ENCODE measurements around the gene ZNF521.
A peak's percentile ranks its signal among the peaks of the same experiment; 100 is the strongest.

Gene ZNF521

DNA sequence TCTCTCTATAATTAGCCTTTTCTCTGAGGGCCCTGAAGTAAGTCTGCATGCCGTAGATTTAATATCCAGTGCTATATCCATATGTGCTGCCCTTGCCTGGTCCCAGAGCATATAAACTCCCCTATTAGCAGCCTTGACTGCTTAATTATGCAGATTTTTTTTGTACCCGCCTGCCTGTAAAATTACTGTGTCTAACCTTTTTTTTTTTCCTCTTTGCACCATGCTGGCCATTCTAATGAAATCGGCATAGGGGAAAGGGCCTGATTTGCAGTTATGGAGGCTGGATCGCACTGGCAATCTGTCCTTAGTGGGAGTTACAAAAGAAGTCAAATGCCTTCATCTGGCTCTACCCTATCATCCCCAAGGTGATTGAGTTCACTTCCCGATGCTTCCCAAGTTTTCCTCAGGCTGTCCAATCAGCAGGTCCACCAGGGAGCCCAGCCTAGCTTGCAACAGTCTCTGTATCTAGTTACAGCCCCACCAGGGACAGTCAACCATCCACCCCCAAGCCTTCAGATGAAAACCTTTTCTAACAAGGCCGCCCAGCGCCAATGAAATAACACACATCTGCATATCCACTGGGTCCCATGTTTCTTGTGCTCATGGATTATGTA, 239.0 kb downstream of the ZNF521 start:
- no peak overlapping the region for H3K23ac ChIP-seq (ENCODE audit: low read depth, low read length, poor library complexity)
- H3K79me1 ChIP-seq (ENCODE audit: low read depth, low read length), result no peaks in the 10 kb centered on the region
- no peak overlapping the region for H2BK15ac ChIP-seq (ENCODE audit: low read length)
- no peak overlapping the region for H2AFZ ChIP-seq (ENCODE audit: low read length)
- H3K9ac ChIP-seq (ENCODE audit: low read depth, low read length, poor library complexity), result no peak overlapping the region
- no peak overlapping the region for H2BK12ac ChIP-seq (ENCODE audit: low read length)
- H3K36me3 ChIP-seq (replicated peaks in 1 of 2; ENCODE audit: control insufficient read depth in 2 of 2, insufficient read depth in 2 of 2, low read length in 2 of 2), result peaks cover 3 to 13% of the 10 kb centered on the region in 2 donors
- no peak overlapping the region for H3K4me2 ChIP-seq (ENCODE audit: insufficient read depth, low read length, poor library complexity, severe bottlenecking)
- H3K4me1 ChIP-seq (ENCODE audit: control insufficient read depth in 2 of 2, insufficient read depth in 1 of 2, low read depth in 1 of 2, low read length in 2 of 2), result peaks cover 17 to 22% of the 10 kb centered on the region in 2 donors
- H3K4ac ChIP-seq (ENCODE audit: low read length), result no peak overlapping the region
- no peaks in the 10 kb centered on the region for H3K9me3 ChIP-seq (replicated peaks in 1 of 2; ENCODE audit: control insufficient read depth in 2 of 2, insufficient read depth in 1 of 2, low read depth in 1 of 2, low read length in 2 of 2)
- H3K27me3 ChIP-seq (ENCODE audit: control insufficient read depth in 3 of 3, insufficient read depth in 3 of 3, low read depth in 1 of 3, low read length in 3 of 3), result no peaks in the 10 kb centered on the region
- H2BK5ac ChIP-seq (ENCODE audit: low read length), result no peak overlapping the region
- no peak overlapping the region for H3K27ac ChIP-seq (replicated peaks; ENCODE audit: low read length)
- WGBS, 2 donors (ENCODE audit: extremely low coverage in 2 of 2, insufficient read length in 2 of 2, insufficient replicate concordance in 1 of 2), result no CpG with 5 or more reads among the region's 7 CpGs
- H4K8ac ChIP-seq (ENCODE audit: low read depth, low read length), result no peak overlapping the region
- no peak overlapping the region for H2AK5ac ChIP-seq (ENCODE audit: low read depth, low read length)
- no peak for DNase-seq (ENCODE audit: low spot score)
- H2BK120ac ChIP-seq (ENCODE audit: low read depth, low read length), result no peak overlapping the region
- H3K4me3 ChIP-seq (ENCODE audit: low read length in 2 of 2), result no peak overlapping the region
- H4K91ac ChIP-seq (ENCODE audit: low read depth, low read length, poor library complexity), result no peak overlapping the region
- no peak overlapping the region for H3K18ac ChIP-seq (ENCODE audit: low read length)
- H3K14ac ChIP-seq (ENCODE audit: low read length), result no peak overlapping the region

DNA sequence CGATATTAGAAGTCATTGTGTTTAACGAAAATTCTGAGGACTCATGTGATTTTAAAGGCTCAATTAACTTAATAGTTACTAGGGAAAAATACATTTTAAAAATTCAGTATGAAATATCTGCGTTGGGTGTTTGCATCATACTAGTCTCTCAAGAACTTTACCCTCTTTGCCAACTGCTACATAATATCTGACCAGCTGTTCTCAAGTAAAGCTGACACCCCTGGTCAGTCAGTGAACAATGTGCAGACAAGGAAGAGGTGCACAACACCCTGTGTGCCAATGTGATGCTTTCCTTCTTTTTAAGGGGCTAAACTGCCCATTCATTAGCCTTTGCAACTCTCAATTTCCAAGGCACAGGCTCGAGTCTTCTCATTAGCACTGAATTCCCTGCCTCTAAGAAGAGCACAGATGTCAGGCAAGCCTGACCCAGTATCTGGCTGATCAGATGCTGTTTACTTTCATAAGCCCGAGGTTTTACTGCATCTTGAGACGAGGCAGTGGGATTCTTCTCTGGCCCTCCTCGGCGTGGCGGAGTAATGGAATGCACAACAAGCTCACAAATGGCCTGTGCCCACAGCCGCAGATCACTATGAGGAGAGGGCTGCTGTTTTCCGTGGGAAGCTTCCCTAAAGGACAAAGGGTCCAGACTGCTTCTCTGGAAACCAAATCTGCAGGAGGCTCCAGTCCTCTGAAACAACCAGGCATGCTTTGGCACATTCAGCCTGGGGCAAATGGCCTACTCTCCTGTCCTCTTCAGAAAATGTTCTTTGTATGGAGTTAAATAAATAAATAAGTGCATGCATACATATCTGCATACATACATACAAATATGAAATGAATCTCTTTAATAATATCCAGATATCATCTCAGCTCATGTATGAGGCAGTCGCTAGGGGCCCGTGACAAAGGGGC, 240.3 kb downstream of the ZNF521 start:
- Histone ChIP-seq H3K27ac (replicated peaks; ENCODE audit: low read length) (peak overlapping the region; percentile 87), H4K91ac (ENCODE audit: low read depth, low read length, poor library complexity) (no peak overlapping the region), H3K4me1 (ENCODE audit: control insufficient read depth in 2 of 2, insufficient read depth in 1 of 2, low read depth in 1 of 2, low read length in 2 of 2) (peaks cover 17 to 22% of the 10 kb centered on the region in 2 donors), H3K79me1 (ENCODE audit: low read depth, low read length) (no peaks in the 10 kb centered on the region), H2BK12ac (ENCODE audit: low read length) (no peak overlapping the region), H3K4me3 (ENCODE audit: low read length in 2 of 2) (no peak overlapping the region), H3K36me3 (replicated peaks in 1 of 2; ENCODE audit: control insufficient read depth in 2 of 2, insufficient read depth in 2 of 2, low read length in 2 of 2) (peaks cover 3 to 17% of the 10 kb centered on the region in 2 donors), H3K9me3 (replicated peaks in 1 of 2; ENCODE audit: control insufficient read depth in 2 of 2, insufficient read depth in 1 of 2, low read depth in 1 of 2, low read length in 2 of 2) (no peaks in the 10 kb centered on the region), H3K9ac (ENCODE audit: low read depth, low read length, poor library complexity) (no peak overlapping the region), H2AFZ (ENCODE audit: low read length) (no peak overlapping the region), H2AK5ac (ENCODE audit: low read depth, low read length) (no peak overlapping the region), H3K14ac (ENCODE audit: low read length) (no peak overlapping the region), H4K8ac (ENCODE audit: low read depth, low read length) (no peak overlapping the region), H2BK120ac (ENCODE audit: low read depth, low read length) (no peak overlapping the region), H3K4me2 (ENCODE audit: insufficient read depth, low read length, poor library complexity, severe bottlenecking) (peak overlapping the region; percentile 35), H2BK5ac (ENCODE audit: low read length) (no peak overlapping the region), H3K4ac (ENCODE audit: low read length) (no peak overlapping the region), H3K23ac (ENCODE audit: low read depth, low read length, poor library complexity) (no peak overlapping the region), H3K18ac (ENCODE audit: low read length) (no peak overlapping the region), H2BK15ac (ENCODE audit: low read length) (no peak overlapping the region), H3K27me3 (ENCODE audit: control insufficient read depth in 3 of 3, insufficient read depth in 3 of 3, low read depth in 1 of 3, low read length in 3 of 3) (no peaks in the 10 kb centered on the region)
- DNase-seq (ENCODE audit: low spot score), result peak; percentile 36
- no CpG with 5 or more reads among the region's 13 CpGs for WGBS, 2 donors (ENCODE audit: extremely low coverage in 2 of 2, insufficient read length in 2 of 2, insufficient replicate concordance in 1 of 2)

DNA sequence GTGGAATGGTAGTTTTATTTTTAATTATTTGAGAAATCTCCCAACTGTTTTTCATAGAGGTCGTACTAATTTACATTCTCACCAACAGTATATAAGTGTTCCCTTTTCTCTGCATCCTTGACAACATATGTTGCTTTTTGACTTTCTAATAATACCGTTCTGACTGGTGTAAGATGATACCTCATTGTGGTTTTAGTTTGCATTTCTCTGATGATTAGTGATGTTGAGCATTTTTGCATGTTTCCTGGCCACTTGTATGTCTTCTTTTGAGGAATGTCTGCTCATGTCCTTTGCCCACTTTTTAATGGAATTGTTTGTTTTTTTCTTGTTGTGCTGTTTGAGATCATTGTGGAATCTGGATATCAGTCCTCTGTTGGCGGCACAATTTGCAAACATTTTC, 242.5 kb downstream of the ZNF521 start:
- Histone ChIP-seq H2AK5ac (ENCODE audit: low read depth, low read length) (no peak overlapping the region), H3K23ac (ENCODE audit: low read depth, low read length, poor library complexity) (no peak overlapping the region), H3K27ac (replicated peaks; ENCODE audit: low read length) (no peak overlapping the region), H3K9me3 (replicated peaks in 1 of 2; ENCODE audit: control insufficient read depth in 2 of 2, insufficient read depth in 1 of 2, low read depth in 1 of 2, low read length in 2 of 2) (no peaks in the 10 kb centered on the region), H3K4me2 (ENCODE audit: insufficient read depth, low read length, poor library complexity, severe bottlenecking) (no peak overlapping the region), H3K4me1 (ENCODE audit: control insufficient read depth in 2 of 2, insufficient read depth in 1 of 2, low read depth in 1 of 2, low read length in 2 of 2) (peaks cover 12 to 19% of the 10 kb centered on the region in 2 donors), H3K14ac (ENCODE audit: low read length) (no peak overlapping the region), H2AFZ (ENCODE audit: low read length) (no peak overlapping the region), H3K36me3 (replicated peaks in 1 of 2; ENCODE audit: control insufficient read depth in 2 of 2, insufficient read depth in 2 of 2, low read length in 2 of 2) (peaks cover 3 to 17% of the 10 kb centered on the region in 2 donors), H3K4me3 (ENCODE audit: low read length in 2 of 2) (no peak overlapping the region), H3K4ac (ENCODE audit: low read length) (no peak overlapping the region), H2BK5ac (ENCODE audit: low read length) (no peak overlapping the region), H2BK120ac (ENCODE audit: low read depth, low read length) (no peak overlapping the region), H3K18ac (ENCODE audit: low read length) (no peak overlapping the region), H4K8ac (ENCODE audit: low read depth, low read length) (no peak overlapping the region), H2BK12ac (ENCODE audit: low read length) (no peak overlapping the region), H3K27me3 (ENCODE audit: control insufficient read depth in 3 of 3, insufficient read depth in 3 of 3, low read depth in 1 of 3, low read length in 3 of 3) (no peaks in the 10 kb centered on the region), H2BK15ac (ENCODE audit: low read length) (no peak overlapping the region), H4K91ac (ENCODE audit: low read depth, low read length, poor library complexity) (no peak overlapping the region), H3K9ac (ENCODE audit: low read depth, low read length, poor library complexity) (no peak overlapping the region), H3K79me1 (ENCODE audit: low read depth, low read length) (no peaks in the 10 kb centered on the region)
- DNase-seq (ENCODE audit: low spot score), result no peak
- no CpG with 5 or more reads among the region's 3 CpGs for WGBS, 2 donors (ENCODE audit: extremely low coverage in 2 of 2, insufficient read length in 2 of 2, insufficient replicate concordance in 1 of 2)

DNA sequence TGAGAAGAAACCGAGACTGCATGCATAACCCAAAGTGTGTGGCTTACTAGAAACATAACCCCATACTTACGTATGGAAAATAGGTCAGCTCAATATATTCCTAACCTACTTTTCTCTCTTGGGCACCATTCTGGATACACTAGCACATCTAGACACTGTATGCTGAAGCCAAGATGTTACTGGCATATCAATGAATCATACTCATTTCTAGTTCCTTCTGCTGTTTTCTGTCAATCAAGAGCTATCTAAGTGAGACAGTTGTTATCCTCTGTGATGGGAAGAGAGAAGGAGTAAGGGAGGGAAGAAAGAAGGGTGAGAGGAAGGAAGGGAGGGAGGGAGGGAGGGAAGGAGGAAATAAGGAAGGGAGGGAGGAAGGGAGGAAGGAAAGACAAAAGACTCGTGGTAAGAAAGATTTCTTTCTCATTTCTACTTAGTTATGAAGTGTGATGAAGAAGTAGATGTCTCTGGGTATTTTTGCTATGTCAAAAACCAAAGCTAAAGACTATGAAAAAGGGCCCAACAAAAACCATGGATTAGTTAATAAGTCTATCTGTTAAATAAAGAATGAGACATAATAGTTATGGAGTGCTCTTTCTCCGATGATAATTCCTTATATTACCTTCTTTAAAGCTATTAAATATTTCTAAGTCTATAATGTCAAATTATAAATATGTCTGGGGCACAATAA, 248.4 kb downstream of the ZNF521 start:
- no peak overlapping the region for H4K8ac ChIP-seq (ENCODE audit: low read depth, low read length)
- no peak overlapping the region for H3K27ac ChIP-seq (replicated peaks; ENCODE audit: low read length)
- H3K23ac ChIP-seq (ENCODE audit: low read depth, low read length, poor library complexity), result no peak overlapping the region
- H3K14ac ChIP-seq (ENCODE audit: low read length), result no peak overlapping the region
- no peaks in the 10 kb centered on the region for H3K9me3 ChIP-seq (replicated peaks in 1 of 2; ENCODE audit: control insufficient read depth in 2 of 2, insufficient read depth in 1 of 2, low read depth in 1 of 2, low read length in 2 of 2)
- H2AFZ ChIP-seq (ENCODE audit: low read length), result no peak overlapping the region
- H3K27me3 ChIP-seq (ENCODE audit: control insufficient read depth in 3 of 3, insufficient read depth in 3 of 3, low read depth in 1 of 3, low read length in 3 of 3), result no peaks in the 10 kb centered on the region
- DNase-seq (ENCODE audit: low spot score), result no peak
- peaks cover 2 to 14% of the 10 kb centered on the region in 2 donors for H3K4me1 ChIP-seq (ENCODE audit: control insufficient read depth in 2 of 2, insufficient read depth in 1 of 2, low read depth in 1 of 2, low read length in 2 of 2)
- peaks cover 0 to 5% of the 10 kb centered on the region in 2 donors for H3K36me3 ChIP-seq (replicated peaks in 1 of 2; ENCODE audit: control insufficient read depth in 2 of 2, insufficient read depth in 2 of 2, low read length in 2 of 2)
- no peak overlapping the region for H3K4ac ChIP-seq (ENCODE audit: low read length)
- H2BK120ac ChIP-seq (ENCODE audit: low read depth, low read length), result no peak overlapping the region
- no peak overlapping the region for H2BK5ac ChIP-seq (ENCODE audit: low read length)
- no peak overlapping the region for H2AK5ac ChIP-seq (ENCODE audit: low read depth, low read length)
- no peak overlapping the region for H3K4me3 ChIP-seq (ENCODE audit: low read length in 2 of 2)
- H3K79me1 ChIP-seq (ENCODE audit: low read depth, low read length), result no peaks in the 10 kb centered on the region
- no peak overlapping the region for H2BK15ac ChIP-seq (ENCODE audit: low read length)
- no peak overlapping the region for H2BK12ac ChIP-seq (ENCODE audit: low read length)
- no peak overlapping the region for H3K18ac ChIP-seq (ENCODE audit: low read length)
- H3K4me2 ChIP-seq (ENCODE audit: insufficient read depth, low read length, poor library complexity, severe bottlenecking), result no peak overlapping the region
- H3K9ac ChIP-seq (ENCODE audit: low read depth, low read length, poor library complexity), result no peak overlapping the region
- H4K91ac ChIP-seq (ENCODE audit: low read depth, low read length, poor library complexity), result no peak overlapping the region
- no CpG with 5 or more reads among the region's 4 CpGs for WGBS, 2 donors (ENCODE audit: extremely low coverage in 2 of 2, insufficient read length in 2 of 2, insufficient replicate concordance in 1 of 2)
